GM12872 (cell line): ENCODE data around the gene YIPF5.

ENCODE experiments used
- CTCF ChIP-seq: IDR thresholded peaks from 3 replicates; pipeline ENCODE4 v1.5.1; 2011; ENCODE audit warnings: low read depth, mild to moderate bottlenecking, low read length, moderate library complexity; ENCODE audit not compliant: insufficient read depth

The YIPF5 gene

GRCh38 chr5:144203750-144204596 lies 33.5 kb upstream of the YIPF5 start:
- TF ChIP-seq CTCF = peak; percentile 80

- no peak for TF ChIP-seq CTCF
Observed at GRCh38 chr5:144202726-144203125, 32.3 kb upstream of the YIPF5 start.

- TF ChIP-seq CTCF = no peak
Observed at GRCh38 chr5:144202072-144202471, 31.6 kb upstream of the YIPF5 start.

GRCh38 chr5:144201588-144201987 lies 31.1 kb upstream of the YIPF5 start:
- TF ChIP-seq CTCF = no peak

- no peak for TF ChIP-seq CTCF
Observed at GRCh38 chr5:144198386-144198785, 27.9 kb upstream of the YIPF5 start.

- peak; percentile 14; the same call in 1 of the 3 replicates for TF ChIP-seq CTCF
Observed at GRCh38 chr5:144196612-144197011, 26.2 kb upstream of the YIPF5 start.

GRCh38 chr5:144195448-144195847 lies 25.0 kb upstream of the YIPF5 start:
- TF ChIP-seq CTCF = no peak

GRCh38 chr5:144194144-144194543 lies 23.7 kb upstream of the YIPF5 start:
- no peak for TF ChIP-seq CTCF
